ENCODE data around the gene HOXC11.
A peak's percentile ranks its signal among the peaks of the same experiment; 100 is the strongest.

The HOXC11 gene

DNA sequence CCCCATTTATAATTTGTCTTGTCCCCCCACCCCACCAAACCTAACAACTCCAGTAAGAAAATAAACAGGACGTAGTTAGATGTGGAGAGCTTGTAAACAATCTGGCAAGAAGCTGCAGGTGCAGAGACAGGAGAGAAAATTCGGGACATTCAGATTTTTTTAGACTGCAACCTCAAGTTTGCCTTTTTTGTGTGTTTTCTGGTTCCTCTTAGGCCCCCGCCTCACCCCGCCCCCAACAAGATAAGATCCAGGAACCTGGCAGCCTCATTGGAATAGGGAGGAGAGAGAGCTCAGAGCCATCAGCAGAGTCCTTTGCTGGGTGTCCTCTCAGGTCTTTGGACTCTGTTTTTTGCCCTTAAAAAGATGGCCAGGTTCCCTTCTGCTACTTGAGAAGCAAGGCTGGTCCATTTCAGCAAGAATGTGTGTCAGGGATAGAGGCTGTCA lies 14.9 kb downstream of the HOXC11 start:
- DNase-seq = no peak

DNA sequence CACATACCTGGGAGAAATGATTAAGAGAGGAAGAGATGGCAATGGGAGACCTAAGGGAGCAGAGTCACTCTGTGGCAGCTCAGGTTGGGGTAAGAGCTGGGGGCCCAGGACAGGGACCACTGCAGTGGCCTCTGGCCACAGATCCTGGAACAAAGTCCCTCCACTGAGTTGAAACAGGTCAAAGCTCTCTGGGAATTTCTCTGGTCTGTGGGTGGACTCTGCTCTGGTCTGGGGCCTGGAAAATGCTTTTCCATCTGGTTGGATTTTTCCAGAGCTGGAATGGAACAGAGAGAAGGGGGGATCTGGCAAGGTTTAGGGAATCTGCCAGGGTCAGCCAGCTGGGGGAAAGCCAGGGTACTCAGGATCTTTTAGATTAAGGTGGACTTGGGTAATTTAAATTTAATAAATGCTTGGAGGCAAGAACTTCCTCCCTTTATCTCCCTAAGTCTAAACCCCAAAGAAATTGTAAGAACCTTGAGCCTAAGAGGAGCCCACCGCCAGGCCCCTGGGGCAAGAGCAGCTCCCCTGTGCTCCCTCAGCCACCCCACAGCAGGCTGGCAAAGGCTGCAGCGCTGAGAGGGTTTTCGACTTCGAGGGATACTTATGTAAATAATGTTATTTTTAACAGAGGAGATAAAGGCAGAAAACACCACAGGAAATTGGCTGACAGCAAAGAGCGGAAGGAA lies 15.8 kb downstream of the HOXC11 start:
- no peak for DNase-seq

DNA sequence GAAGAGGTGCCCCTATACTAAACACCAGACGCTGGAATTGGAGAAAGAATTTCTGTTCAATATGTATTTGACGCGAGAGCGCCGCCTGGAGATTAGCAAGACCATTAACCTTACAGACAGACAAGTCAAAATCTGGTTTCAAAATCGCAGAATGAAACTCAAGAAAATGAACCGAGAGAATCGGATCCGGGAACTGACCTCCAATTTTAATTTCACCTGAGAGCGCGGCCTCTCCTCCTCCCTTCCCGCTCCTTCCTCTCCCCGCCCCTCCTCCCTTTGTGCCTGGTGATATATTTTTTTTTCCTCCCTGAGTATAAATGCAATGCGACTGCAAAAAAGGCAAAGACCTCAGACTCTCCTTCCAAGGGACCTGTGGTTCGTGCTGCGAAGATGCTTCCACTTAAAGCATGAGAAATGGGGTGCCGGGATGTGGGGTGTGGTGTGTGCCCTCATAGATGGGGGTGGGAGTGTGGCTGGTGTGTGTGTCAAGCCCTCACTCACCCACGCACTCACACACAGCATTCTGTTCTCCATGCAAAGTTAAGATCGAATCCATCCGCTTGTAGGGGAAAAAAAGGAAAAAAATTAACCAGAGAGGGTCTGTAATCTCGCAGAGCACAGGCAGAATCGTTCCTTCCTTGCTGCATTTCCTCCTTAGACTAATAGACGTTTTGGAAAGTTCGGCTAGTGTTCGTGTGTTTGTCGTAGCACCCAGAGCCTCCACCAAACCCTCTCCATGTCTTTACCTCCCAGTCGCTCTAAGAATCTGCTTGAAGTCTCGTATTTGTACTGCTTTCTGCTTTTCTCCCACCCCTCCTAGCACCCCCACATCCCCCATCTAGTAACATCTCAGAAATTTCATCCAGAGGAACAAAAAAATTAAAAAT lies 16.5 kb downstream of the HOXC11 start:
- peak; percentile 76 for DNase-seq

DNA sequence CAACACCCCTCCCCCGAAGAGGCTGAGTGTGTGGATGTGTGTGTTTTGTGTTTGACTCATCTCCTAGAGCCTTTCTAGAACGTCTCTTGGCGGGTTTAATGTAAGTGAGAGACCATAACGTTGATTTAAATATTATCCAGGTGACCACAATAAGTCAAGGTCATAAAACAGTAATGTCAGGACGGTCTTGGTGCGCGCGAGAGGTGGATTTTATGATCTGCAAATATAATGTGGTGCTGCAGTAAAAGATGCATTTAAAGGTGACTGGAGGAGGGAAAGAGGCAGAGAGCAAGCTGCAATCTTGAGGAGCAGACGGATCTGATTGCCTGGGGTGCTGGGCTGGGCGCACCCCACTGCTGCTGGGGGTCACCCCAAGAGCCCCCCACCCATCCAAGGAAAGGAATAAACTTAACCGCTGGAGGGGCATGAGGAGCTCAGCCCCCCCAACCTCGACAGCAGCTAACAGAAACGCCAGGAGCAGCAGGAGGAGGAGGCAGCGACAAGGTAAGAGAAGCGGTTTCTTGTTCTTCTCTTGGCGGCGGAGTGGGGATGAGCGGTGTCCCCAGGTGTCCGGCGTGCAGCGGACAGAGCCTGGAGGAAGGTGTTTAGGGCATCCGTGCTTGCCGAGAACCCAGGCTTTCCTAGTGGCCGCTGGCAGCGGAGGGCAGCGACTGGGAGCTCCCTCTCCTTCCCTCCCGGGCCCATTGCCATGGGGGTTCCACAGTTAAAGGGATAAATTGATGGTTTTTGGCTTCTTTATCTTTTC lies 17.6 kb downstream of the HOXC11 start:
- no peak for DNase-seq

GRCh38 chr12:53991077-53991460 lies 18.1 kb downstream of the HOXC11 start:
- no peak for DNase-seq

GRCh38 chr12:53992377-53992889 lies 19.5 kb downstream of the HOXC11 start:
- no peak for DNase-seq

- no peak for DNase-seq
These were observed 20.5 kb downstream of the HOXC11 start for GRCh38 chr12:53993162-53994008.

- DNase-seq = no peak
These were observed 21.0 kb downstream of the HOXC11 start for GRCh38 chr12:53994009-53994263.

GRCh38 chr12:53994264-53995001 lies 21.5 kb downstream of the HOXC11 start:
- DNase-seq = no peak

DNA sequence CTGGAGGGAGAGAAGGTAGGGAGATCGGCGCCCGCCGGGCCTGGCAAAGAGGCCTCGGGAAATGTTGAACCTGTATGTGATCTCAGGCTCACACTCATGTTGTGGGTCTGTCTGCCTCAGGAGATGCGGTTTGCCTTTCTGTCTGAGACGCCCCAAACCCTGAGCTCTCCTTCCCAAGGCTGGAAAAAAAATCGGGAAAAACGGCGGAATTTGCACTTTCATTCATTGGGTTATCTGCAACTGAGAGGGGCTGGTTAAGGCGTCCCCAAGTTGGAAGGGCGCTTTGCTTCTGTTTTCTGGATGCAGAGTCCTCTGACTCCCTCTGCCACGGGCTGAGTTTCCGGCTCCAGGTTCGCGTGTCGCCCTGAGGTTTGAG lies 22.1 kb downstream of the HOXC11 start:
- no peak for DNase-seq

DNA sequence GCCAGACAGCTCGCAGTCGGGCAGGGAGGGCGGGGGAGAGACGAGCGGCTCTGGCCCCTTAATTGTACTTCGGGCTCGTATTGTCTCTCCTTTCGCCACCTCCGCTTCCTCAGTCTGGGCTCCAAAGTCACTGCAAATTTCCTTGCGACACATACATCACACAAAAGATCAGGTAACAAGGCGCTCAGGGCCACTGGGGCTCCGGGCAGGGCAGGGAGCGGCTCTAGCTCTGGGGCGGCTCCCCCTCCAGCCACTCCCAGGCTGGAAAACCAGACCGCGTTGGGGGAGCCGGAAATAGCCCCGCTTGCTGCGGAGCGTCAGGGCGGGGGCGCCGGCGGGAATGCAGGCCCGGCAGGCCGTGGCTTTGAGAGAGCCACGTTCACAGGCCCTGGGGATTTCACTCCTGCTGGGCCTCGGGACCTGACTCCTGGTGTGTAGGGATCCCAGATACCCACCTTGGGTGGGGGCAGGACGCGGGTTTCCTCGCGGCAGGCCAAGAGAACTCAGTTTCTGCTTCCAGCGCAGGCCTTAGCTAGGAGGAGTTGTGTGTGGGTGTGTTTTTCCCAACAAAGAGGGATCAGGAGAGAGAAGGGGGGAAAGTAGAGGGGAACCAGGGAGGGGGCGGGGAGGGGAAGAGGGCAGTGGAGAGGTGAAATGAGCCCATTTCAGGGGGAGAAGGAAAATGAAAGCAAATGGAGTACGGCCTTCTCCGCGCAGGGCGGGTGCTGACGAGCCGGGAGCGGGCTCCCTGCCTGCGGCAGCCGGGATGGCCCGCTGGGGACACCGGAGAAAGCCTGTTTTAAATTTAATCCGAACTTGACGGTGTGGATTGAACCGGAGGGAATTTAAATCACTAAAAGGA lies 22.7 kb downstream of the HOXC11 start:
- DNase-seq = no peak

DNA sequence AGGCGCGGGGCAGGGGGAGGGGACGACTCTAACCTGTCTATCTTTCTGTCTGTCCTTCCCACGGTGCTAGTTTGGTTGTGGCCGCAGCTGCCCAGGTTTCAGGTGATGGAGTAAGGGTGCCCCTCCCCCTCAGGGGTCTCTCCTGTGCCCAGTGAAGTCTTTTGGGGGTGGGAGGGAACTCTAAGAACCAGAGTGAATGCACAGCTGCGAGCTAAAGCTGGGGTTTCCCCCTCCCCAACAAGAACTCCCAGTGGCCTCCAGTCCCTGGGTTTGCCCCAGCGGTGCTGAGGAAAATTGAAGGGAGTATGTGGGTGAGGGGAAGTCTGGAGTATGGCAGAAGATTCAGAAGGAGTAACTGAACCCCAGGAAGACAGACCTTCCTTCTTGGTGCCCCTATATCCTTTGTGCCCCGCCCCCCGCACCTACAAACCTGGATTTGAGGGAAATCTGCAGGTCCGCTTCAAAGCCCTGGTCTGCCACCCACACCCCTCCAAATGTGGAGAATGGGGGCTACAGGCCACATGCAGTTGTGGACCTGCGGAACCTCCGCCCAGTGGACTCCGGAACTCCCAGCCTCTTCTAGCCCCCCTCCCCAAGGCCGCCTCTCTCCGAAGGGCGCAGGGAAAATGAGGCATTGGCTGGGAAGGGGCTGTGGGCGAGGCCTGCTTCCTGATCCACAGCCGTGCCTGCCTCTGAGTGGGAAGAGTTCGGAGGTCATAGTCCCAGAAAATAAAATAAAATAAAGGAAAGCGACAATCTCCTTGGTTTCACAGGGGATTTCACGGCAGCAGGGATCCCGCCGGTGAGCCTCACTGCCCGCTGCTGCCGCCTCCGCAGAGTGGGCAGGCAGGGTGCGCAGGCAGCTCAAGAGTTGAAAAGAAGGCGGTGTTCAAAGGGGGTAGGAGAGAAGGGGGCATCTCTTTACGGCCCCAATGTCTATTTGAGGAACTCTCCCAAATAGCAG lies 23.6 kb downstream of the HOXC11 start:
- DNase-seq = no peak

GRCh38 chr12:53997204-53998109 lies 24.5 kb downstream of the HOXC11 start:
- DNase-seq = no peak

DNA sequence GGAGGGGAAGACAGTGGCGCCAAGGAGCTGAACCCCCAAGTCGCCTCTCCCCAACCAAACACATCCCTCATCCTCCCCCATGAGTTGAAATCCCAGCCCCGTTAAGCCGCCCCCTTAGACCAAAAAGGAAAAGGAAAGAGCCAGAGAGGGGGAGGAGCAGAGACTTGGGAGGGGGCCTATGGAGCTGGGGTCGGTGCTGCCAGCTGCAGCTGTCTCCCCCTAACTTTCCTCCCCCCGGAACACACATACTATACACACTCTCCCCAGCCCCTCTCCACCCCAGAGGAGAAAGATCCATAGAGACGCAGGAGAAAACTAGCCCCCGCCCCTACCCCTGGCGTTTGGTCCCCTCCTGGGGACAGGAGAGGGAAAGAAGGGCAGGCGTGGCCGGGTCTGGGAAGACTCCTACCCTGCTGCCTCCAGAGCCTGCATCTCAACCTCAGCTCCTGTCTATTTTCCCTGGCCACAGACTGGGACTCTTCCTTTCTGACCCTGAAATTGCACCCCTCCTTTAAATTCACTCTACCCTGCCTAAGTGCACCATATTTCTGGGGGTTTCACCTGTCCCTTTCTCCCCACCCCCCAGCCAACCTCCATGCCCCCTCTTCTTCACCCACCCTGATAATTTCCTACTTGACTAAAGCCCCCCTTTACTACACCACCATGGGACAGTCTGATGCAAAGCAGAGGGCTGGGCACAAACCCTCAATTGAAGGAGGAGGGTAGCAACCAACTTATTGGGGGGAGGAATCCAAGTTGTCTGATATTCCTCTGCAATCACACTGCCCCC lies 25.4 kb downstream of the HOXC11 start:
- DNase-seq = no peak

GRCh38 chr12:53998900-53999236 lies 25.9 kb downstream of the HOXC11 start:
- DNase-seq = no peak

DNA sequence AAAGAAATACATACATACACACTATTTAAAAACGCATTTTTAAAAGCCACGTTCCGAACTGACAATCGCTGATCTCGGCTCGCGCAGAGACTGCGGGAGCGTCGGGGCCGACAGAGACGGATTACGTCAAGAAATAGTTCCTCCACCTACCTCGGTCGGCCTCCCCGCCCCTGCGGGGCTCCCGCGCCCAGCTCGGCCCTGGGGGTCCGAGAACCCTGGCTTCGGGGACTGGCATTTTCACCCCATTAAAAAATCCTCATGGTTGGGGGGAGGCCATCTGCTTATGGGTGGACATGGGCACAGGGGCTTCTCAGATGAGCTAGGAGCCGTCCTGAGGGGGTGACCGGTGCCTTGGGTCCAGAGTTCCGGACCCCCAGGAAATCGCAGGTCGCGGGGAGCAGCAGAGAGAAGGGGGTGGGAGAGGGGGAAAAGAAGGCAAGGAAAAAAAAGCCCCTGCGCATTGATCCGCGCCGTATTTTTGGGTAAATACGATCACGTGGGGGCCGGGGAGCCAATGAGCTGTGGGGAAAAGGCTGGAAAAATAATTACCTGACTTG lies 26.7 kb downstream of the HOXC11 start:
- DNase-seq = no peak

All from hematopoietic multipotent progenitor cell treated with erythropoietin and hydrocortisone succinate and interleukin-3 and kit ligand, for 4 days (in vitro differentiated cells).